HG02759 (cell line): ENCODE results near the gene KRT23.

Experiments used
- ATAC-seq: cut with Tn5 transposase; IDR thresholded peaks from one replicate; pipeline ENCODE4 v1.9.1; 2021; ENCODE audit warnings: mild to moderate bottlenecking, moderate library complexity; ENCODE audit not compliant: unreplicated experiment

Gene KRT23

GRCh38 chr17:40937384-40937819 is at the start of gene KRT23:
KRT23 (minus strand) TSS chr17:40937646; CDS start chr17:40936603, 1,043 bp downstream.
- ATAC-seq = no peak

- ATAC-seq = no peak
These were observed 49.5 kb upstream of the KRT23 start for GRCh38 chr17:40986920-40987319.

GRCh38 chr17:40984226-40984625 is 46.8 kb upstream of the KRT23 start, which contains the start of gene KRT40:
KRT40 (minus strand) TSS chr17:40984326; CDS start chr17:40984273, 53 bp downstream.
- no peak for ATAC-seq

- ATAC-seq = no peak
These were observed 43.7 kb upstream of the KRT23 start for GRCh38 chr17:40981115-40981514.

- ATAC-seq = no peak
These were observed 43.1 kb upstream of the KRT23 start for GRCh38 chr17:40980596-40980995.

GRCh38 chr17:40980117-40980516 is 42.7 kb upstream of the KRT23 start:
- no peak for ATAC-seq

GRCh38 chr17:40978575-40979151 is 41.2 kb upstream of the KRT23 start:
- no peak for ATAC-seq

GRCh38 chr17:40975516-40975915 is 38.1 kb upstream of the KRT23 start:
- ATAC-seq = no peak

- no peak for ATAC-seq
These were observed 36.9 kb upstream of the KRT23 start for GRCh38 chr17:40974366-40974765.

GRCh38 chr17:40967582-40967981 is 30.1 kb upstream of the KRT23 start:
- no peak for ATAC-seq

GRCh38 chr17:40966848-40967247 is 29.4 kb upstream of the KRT23 start, which contains the start of gene KRT39:
KRT39 (minus strand) TSS chr17:40966948; CDS start chr17:40966856, 92 bp downstream.
- no peak for ATAC-seq

GRCh38 chr17:40963838-40964237 is 26.4 kb upstream of the KRT23 start:
- ATAC-seq = no peak

GRCh38 chr17:40962059-40962561 is 24.7 kb upstream of the KRT23 start:
- no peak for ATAC-seq

- no peak for ATAC-seq
These were observed 24.1 kb upstream of the KRT23 start for GRCh38 chr17:40961591-40961990.

GRCh38 chr17:40960144-40960543 is 22.7 kb upstream of the KRT23 start:
- ATAC-seq = no peak

- no peak for ATAC-seq
These were observed 20.9 kb upstream of the KRT23 start for GRCh38 chr17:40958086-40958953.

GRCh38 chr17:40956401-40957254 is 19.2 kb upstream of the KRT23 start:
- ATAC-seq = no peak

GRCh38 chr17:40953881-40954280 is 16.4 kb upstream of the KRT23 start:
- no peak for ATAC-seq

GRCh38 chr17:40952661-40953060 is 15.2 kb upstream of the KRT23 start:
- ATAC-seq = no peak

GRCh38 chr17:40952154-40952553 is 14.7 kb upstream of the KRT23 start:
- no peak for ATAC-seq
